ENCODE measurements around the gene CDKAL1. TPM values are rescaled to one million over a fixed set of nuclear protein-coding genes. Genes with fewer than 3 reads are reported as not detected.

The CDKAL1 gene
- total RNA-seq, 1 donor from 2014 or later = 9.6 TPM

DNA sequence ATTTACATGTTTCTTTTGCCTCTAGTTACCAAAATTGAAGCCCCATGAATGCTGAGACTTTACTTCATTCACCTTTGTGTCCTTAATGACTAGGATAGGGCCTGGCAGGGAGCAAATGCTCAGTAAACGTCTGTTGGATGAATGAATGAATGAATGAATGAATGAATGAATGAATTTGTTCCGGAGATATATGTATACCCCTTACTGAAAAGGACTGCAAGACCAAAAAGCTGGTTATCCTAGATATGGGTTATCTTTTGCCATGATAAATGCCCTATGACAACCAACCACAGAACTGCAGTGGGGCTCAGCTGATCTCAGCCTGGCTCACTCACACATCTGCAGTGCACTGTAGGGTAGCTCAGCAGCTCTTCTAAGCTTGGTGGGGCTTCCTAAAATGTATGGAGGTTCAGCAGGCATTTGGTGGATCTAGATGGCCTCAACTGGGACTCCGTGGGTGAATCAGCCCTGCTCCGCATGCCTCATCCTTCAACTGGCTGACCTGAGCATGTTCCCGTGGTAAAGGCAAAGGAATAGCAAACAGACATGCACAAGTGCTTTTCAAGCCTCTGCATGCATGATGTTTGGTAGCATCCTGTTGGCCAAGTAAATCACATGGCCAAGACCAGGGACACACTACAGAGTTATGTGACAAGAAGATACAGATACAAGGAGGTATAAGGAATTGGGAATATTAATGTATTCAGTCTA lies 680.6 kb downstream of the CDKAL1 start:
- H3K27me3 Mint-ChIP-seq (ENCODE audit: low read depth) = no peaks in the 10 kb centered on the region

DNA sequence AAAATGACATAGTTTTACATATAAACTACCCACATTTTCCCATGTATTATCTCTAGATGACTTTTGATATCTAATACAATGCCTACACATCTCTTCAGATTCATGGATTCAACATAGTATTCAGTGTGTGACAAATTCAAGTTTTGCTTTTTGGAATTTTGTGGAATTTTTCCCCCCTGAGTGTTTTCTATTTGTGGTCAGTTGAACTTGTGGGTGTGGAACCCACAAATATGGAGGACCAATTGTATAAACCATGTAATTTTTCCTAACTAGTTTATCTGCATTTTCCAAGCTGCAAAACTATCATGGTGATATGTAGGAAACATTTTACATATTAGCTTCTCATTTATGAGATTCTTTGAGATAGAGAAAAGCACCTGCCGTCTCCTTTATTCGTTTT lies 685.0 kb downstream of the CDKAL1 start:
- Mint-ChIP-seq H3K4me3 (ENCODE audit: unreplicated experiment) (no peak overlapping the region), H3K27ac (ENCODE audit: unreplicated experiment) (no peak overlapping the region), H3K9me3 (ENCODE audit: low read depth) (peaks cover 7% of the 10 kb centered on the region), H3K4me1 (ENCODE audit: low read depth) (no peaks in the 10 kb centered on the region), H3K27me3 (ENCODE audit: low read depth) (no peaks in the 10 kb centered on the region), H3K36me3 (ENCODE audit: low read depth) (peaks cover 2% of the 10 kb centered on the region)
- no peak for DNase-seq (ENCODE audit: low spot score)
- TF ChIP-seq, protein P1, sequence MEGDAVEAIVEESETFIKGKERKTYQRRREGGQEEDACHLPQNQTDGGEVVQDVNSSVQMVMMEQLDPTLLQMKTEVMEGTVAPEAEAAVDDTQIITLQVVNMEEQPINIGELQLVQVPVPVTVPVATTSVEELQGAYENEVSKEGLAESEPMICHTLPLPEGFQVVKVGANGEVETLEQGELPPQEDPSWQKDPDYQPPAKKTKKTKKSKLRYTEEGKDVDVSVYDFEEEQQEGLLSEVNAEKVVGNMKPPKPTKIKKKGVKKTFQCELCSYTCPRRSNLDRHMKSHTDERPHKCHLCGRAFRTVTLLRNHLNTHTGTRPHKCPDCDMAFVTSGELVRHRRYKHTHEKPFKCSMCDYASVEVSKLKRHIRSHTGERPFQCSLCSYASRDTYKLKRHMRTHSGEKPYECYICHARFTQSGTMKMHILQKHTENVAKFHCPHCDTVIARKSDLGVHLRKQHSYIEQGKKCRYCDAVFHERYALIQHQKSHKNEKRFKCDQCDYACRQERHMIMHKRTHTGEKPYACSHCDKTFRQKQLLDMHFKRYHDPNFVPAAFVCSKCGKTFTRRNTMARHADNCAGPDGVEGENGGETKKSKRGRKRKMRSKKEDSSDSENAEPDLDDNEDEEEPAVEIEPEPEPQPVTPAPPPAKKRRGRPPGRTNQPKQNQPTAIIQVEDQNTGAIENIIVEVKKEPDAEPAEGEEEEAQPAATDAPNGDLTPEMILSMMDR (IDR thresholded peaks at IDR 0.05) = no peak

More for the DNA sequence above, 680.6 kb downstream of the CDKAL1 start:
- H3K27ac Mint-ChIP-seq (ENCODE audit: unreplicated experiment) = no peak overlapping the region
- no peak for DNase-seq (ENCODE audit: low spot score)
- H3K4me1 Mint-ChIP-seq (ENCODE audit: low read depth) = no peaks in the 10 kb centered on the region
- H3K36me3 Mint-ChIP-seq (ENCODE audit: low read depth) = peaks cover 4% of the 10 kb centered on the region
- TF ChIP-seq, protein P1 (IDR thresholded peaks at IDR 0.05) = no peak
- no peak overlapping the region for H3K4me3 Mint-ChIP-seq (ENCODE audit: unreplicated experiment)
- H3K9me3 Mint-ChIP-seq (ENCODE audit: low read depth) = peaks cover 14% of the 10 kb centered on the region

DNA sequence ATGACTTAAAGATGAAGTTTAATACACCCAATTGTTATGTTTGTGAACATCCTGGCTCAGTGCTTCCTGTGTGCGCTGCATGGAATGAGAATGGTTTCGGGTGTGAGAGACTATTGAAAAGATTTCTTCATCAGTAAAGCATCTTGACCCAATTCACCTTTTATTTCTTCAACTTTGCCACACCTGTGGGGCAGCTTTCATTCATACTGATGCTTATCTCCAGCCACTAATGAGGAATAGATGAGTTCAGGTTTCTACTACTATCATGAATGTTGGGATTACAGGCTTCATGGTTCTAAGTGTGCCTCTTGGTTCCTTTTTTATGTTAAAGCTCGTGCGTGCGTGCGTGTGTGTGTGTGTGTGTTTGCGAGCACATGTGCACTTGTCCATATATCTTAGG lies 685.6 kb downstream of the CDKAL1 start:
- no peak overlapping the region for H3K27ac Mint-ChIP-seq (ENCODE audit: unreplicated experiment)

DNA sequence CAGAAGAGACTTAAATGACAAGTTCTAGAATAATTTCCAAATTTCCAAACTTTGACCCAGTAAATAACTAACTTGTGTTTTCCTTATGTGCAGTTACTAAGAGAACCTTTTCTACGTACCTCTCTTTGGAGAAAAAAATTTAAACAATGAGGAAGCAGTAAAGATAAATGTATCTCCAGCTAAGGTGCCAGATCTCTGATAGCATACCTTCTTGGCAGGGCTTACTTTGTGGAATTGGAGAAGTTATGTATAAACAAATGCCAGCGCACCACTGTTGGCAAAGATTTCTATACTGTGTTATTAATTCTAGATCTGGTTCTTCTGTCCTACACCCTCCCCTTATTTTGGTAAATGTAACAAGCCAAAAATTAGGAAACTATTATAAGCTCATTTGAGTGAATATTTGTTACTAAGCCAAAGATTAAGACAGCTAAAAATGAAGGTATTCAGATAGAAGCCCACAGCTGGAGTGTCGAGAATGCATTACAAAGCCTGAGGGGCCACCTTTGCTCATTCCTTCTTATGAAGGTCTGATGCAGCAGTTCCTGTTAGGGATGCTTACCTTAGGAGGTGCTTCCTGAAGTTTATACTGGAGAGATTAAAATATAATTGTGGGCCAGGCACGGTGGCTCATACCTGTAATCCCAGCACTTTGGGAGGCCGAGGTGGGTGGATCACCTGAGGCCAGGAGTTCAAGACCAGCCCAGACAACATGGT lies 686.2 kb downstream of the CDKAL1 start:
- H3K27ac Mint-ChIP-seq (ENCODE audit: unreplicated experiment) = no peak overlapping the region
- DNase-seq (ENCODE audit: low spot score) = no peak
- H3K4me3 Mint-ChIP-seq (ENCODE audit: unreplicated experiment) = no peak overlapping the region
- TF ChIP-seq, protein P1 (IDR thresholded peaks at IDR 0.05) = no peak
- H3K4me1 Mint-ChIP-seq (ENCODE audit: low read depth) = no peaks in the 10 kb centered on the region
- no peaks in the 10 kb centered on the region for H3K27me3 Mint-ChIP-seq (ENCODE audit: low read depth)
- peaks cover 7% of the 10 kb centered on the region for H3K9me3 Mint-ChIP-seq (ENCODE audit: low read depth)
- peaks cover 2% of the 10 kb centered on the region for H3K36me3 Mint-ChIP-seq (ENCODE audit: low read depth)

More for the DNA sequence above, 685.6 kb downstream of the CDKAL1 start:
- Mint-ChIP-seq H3K9me3 (ENCODE audit: low read depth) (peaks cover 7% of the 10 kb centered on the region), H3K4me3 (ENCODE audit: unreplicated experiment) (no peak overlapping the region), H3K36me3 (ENCODE audit: low read depth) (peaks cover 2% of the 10 kb centered on the region), H3K4me1 (ENCODE audit: low read depth) (no peaks in the 10 kb centered on the region), H3K27me3 (ENCODE audit: low read depth) (no peaks in the 10 kb centered on the region)
- TF ChIP-seq, protein P1 (IDR thresholded peaks at IDR 0.05) = no peak
- DNase-seq (ENCODE audit: low spot score) = no peak

DNA sequence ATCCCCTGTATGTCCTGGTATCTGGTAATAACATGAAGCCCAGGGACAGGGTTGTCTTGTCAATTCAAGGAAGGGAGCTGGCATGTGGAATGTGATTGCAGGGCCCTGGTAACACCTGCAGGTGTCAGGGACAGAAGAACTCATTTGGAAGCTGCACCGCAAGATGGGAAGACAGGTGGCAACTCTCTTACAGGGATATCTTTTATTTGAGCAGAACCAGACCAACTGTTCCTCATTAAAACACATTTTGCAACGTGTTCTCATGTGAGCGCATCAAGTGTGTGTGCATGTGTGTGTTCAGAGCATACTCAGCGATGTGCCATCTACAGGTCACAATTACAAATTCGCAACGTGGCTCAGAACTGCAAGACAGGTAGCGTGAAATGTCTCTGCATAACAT lies 688.4 kb downstream of the CDKAL1 start:
- H3K36me3 Mint-ChIP-seq (ENCODE audit: low read depth) = peaks cover 2% of the 10 kb centered on the region

More for the DNA sequence above, 688.4 kb downstream of the CDKAL1 start:
- Mint-ChIP-seq H3K27ac (ENCODE audit: unreplicated experiment) (no peak overlapping the region), H3K27me3 (ENCODE audit: low read depth) (no peaks in the 10 kb centered on the region), H3K9me3 (ENCODE audit: low read depth) (peaks cover 7% of the 10 kb centered on the region), H3K4me1 (ENCODE audit: low read depth) (peaks cover 4% of the 10 kb centered on the region), H3K4me3 (ENCODE audit: unreplicated experiment) (no peak overlapping the region)
- TF ChIP-seq, protein P1 (IDR thresholded peaks at IDR 0.05) = no peak
- DNase-seq (ENCODE audit: low spot score) = no peak
